ENCODE measurements around the gene TRAM2.

The TRAM2 gene

GRCh38 chr6:52560462-52560861 is 16.4 kb downstream of the TRAM2 start:
- Histone ChIP-seq H3K27ac (no peak overlapping the region), H3K4me3 (no peak overlapping the region)
- no peak for TF ChIP-seq CTCF (IDR thresholded peaks at IDR 0.05)
- no peak for DNase-seq (ENCODE audit: low spot score)

- Histone ChIP-seq H3K4me3 (peak overlapping the region; percentile 29), H3K27ac (peak overlapping the region; percentile 6 to 64)
- no peak for DNase-seq (ENCODE audit: low spot score)
- no peak for TF ChIP-seq CTCF (IDR thresholded peaks at IDR 0.05)
Measured at GRCh38 chr6:52558266-52559000, 18.4 kb downstream of the TRAM2 start.

DNA sequence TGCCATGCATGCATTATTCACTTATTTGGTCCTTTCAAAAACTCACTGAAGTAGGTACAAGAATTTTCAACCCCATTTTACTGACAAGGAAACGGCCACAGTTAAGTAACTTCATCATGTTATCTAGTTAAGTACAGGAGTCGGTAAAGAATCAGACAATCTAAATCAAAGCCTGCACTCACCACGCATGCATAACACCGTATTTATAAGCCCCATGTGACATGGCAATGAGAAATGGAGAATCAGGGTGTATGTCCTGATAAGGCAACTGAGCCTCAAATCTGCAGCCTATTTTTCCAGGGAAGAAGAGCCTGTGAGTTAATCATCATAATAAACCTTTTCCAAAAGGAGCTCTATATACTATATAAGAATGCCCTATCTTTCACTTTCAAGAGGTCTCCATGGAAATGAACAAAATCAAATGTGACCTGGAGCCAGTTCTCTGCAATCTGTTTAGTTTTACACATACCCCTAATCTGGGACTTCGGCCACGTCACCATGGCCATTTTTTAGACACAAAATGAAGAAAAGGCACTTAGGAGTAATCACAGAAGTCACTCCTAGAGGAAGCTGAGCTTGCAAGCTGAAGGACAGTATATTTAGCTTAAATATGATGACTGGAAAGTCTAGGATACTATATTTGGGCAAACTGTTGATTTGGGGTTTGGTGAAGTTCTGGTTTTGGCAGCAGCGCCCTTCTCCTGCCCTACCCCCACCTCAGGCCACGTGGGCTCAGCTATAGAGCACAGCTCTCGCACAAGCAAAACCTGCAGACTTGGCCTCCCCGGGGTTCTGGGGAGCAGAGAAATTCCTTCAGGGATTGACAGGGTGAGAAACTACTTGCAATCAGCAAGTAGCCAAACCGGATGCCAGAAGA is 19.2 kb downstream of the TRAM2 start:
- peak overlapping the region; percentile 29 for H3K4me3 ChIP-seq
- no peak for TF ChIP-seq CTCF (IDR thresholded peaks at IDR 0.05)
- H3K27ac ChIP-seq = peak overlapping the region; percentile 6 to 64

GRCh38 chr6:52555518-52556233 is 21.2 kb downstream of the TRAM2 start:
- peak overlapping the region; percentile 56 to 72 for H3K27ac ChIP-seq
- TF ChIP-seq CTCF (IDR thresholded peaks at IDR 0.05) = no peak
- no peak for DNase-seq (ENCODE audit: low spot score)
- peak overlapping the region; percentile 46 for H3K4me3 ChIP-seq

More for the DNA sequence above, 19.2 kb downstream of the TRAM2 start:
- DNase-seq (ENCODE audit: low spot score) = no peak

GRCh38 chr6:52554684-52555280 is 22.1 kb downstream of the TRAM2 start:
- peak overlapping the region in 1 of 2 donors; percentile 7 for H3K27ac ChIP-seq
- TF ChIP-seq CTCF (IDR thresholded peaks at IDR 0.05) = no peak
- no peak overlapping the region for H3K4me3 ChIP-seq
- no peak for DNase-seq (ENCODE audit: low spot score)

GRCh38 chr6:52553719-52554118 is 23.1 kb downstream of the TRAM2 start:
- H3K4me3 ChIP-seq = no peak overlapping the region

More at GRCh38 chr6:52553719-52554118, 23.1 kb downstream of the TRAM2 start:
- H3K27ac ChIP-seq = peak overlapping the region in 1 of 2 donors; percentile 85
- TF ChIP-seq CTCF (IDR thresholded peaks at IDR 0.05) = no peak
- DNase-seq (ENCODE audit: low spot score) = no peak
